ENCODE data around the gene TMEM185A. TPM values are rescaled to one million over a fixed set of nuclear protein-coding genes. Genes with fewer than 3 reads are reported as not detected.
"Not testable (repeated sequence)": the region's sequence is repeated elsewhere in the genome, so short reads cannot be mapped to it uniquely, and the experiment has no call there.

The TMEM185A gene
- total RNA-seq, 3 donors from 2014 or later = 15.7 to 24.5 (median 16.1) TPM

- H3K9me3 ChIP-seq; H3K4me1 ChIP-seq; H3K27ac ChIP-seq; H3K36me3 ChIP-seq; DNase-seq (ENCODE audit: low spot score in 2 of 2); H3K27me3 ChIP-seq; intact Hi-C loops (cut with DNase I; ENCODE audit: low total_unique reads); H3K4me3 ChIP-seq: not testable (repeated sequence)
Observed at GRCh38 chrX:149547782-149548181, 83.8 kb downstream of the TMEM185A start.

GRCh38 chrX:149546962-149547361 is 84.6 kb downstream of the TMEM185A start:
- H3K36me3 ChIP-seq; H3K27ac ChIP-seq; H3K4me1 ChIP-seq; H3K9me3 ChIP-seq; H3K27me3 ChIP-seq; H3K4me3 ChIP-seq; intact Hi-C loops (cut with DNase I; ENCODE audit: low total_unique reads); DNase-seq (ENCODE audit: low spot score in 2 of 2): not testable (repeated sequence)

Other genes starting within 250 kb of the TMEM185A start
- 10 to 100 TPM; 61.0 to 72.0 (median 61.8) TPM for gene IDS, start 126.5 kb downstream of the TMEM185A start, total RNA-seq
- gene EOLA1, start 90.8 kb downstream of the TMEM185A start, total RNA-seq = 10 to 100 TPM; 12.3 to 20.1 (median 17.7) TPM
- gene HSFX3, start 81.9 kb downstream of the TMEM185A start, total RNA-seq = not detected
- gene MAGEA9B, start 44.3 kb downstream of the TMEM185A start, total RNA-seq = not detected
- under 1 TPM in 1 of 3 donors, not detected in 2; 0.98 TPM for gene HSFX2, start 36.5 kb downstream of the TMEM185A start, total RNA-seq
- not detected for gene MAGEA11, start 80.3 kb upstream of the TMEM185A start, total RNA-seq
- gene HSFX1, start 142.3 kb upstream of the TMEM185A start, total RNA-seq = 1 to 10 TPM in 2 of 3 donors, under 1 TPM in 1; 0.32 to 2.0 (median 1.3) TPM
- gene MAGEA9, start 150.1 kb upstream of the TMEM185A start, total RNA-seq = not detected
- not detected for gene MAGEA8, start 249.4 kb upstream of the TMEM185A start, total RNA-seq